HG03439 (cell line): Measurements from ENCODE around the gene CPNE8.

Experiments used
- ATAC-seq: cut with Tn5 transposase; IDR thresholded peaks from one replicate; pipeline ENCODE4 v1.9.1; 2021; ENCODE audit warnings: mild to moderate bottlenecking, moderate library complexity; ENCODE audit not compliant: unreplicated experiment

The CPNE8 gene

DNA sequence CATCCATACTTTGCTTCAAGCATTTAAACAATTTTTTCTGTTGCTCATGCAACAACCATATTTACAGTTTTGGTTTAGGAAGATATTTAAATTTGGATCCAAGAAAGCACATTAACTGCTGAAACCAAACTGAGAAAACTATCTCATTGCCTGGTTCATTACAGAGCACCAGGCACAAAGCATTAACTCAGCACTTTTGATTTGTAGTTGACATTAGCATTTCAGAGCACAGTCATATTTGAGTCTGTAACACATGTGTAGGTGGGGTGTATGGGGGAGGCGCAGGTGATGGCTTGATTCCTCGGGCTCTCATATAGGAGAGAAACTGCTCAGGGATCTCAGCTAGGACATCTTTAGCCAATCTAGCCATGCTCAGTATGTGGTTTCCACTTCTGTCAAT lies 251.7 kb downstream of the CPNE8 start:
- ATAC-seq: no peak

DNA sequence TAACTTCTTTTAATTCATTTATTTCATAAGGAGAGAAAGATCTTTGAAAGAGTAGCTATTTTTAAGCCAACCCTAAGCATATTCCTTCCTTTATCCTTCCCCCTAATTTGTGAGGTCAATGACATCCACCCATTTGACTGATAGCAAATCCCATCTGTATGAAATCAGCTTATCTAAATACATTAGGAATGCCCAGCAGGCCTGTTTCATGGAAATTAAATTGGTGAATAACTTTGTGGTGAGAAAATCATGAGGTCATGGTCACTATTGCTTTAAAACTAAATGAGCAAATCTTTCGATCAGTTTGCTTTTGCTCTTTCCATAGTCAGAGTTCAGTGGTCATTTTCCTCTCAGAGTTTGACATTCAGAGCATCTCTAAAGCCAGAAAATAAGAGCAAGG lies 256.6 kb downstream of the CPNE8 start:
- no peak for ATAC-seq

DNA sequence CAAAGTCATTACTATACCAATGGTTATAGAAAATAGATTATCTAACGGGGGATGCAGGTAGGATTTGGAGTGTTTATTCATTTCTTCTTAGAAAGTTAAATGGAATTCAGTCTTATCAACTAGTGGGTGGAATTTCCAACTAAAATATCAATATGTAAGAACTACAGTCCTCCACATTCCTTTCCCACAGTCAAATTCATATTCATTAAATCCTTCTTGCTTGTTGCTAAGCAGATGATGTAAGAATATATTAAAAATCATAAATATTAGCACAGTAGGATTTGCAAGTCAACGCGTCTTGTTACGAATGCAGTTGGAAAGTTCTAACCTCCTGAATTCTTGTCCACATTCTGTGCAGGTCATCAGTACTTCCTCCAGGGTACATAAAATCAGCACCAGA lies 259.2 kb downstream of the CPNE8 start:
- no peak for ATAC-seq

DNA sequence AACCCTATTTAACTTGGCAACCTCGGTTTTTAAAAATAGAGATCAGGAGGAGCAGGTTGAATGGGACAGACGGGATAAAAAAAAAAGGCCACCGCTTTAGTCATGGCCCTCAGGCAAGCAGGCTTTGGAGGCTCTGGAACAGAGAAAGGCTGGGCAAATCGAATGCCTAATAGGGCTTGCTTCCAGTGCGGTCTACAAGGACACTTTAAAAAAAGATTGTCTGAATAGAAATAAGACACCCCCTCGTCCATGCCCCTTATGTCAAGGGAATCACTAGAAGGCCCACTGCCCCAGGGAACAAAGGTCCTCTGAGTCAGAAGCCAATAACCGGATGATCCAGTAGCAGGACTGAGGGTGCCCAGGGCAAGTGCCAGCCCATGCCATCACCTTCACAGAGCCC lies 265.8 kb downstream of the CPNE8 start:
- ATAC-seq: no peak

DNA sequence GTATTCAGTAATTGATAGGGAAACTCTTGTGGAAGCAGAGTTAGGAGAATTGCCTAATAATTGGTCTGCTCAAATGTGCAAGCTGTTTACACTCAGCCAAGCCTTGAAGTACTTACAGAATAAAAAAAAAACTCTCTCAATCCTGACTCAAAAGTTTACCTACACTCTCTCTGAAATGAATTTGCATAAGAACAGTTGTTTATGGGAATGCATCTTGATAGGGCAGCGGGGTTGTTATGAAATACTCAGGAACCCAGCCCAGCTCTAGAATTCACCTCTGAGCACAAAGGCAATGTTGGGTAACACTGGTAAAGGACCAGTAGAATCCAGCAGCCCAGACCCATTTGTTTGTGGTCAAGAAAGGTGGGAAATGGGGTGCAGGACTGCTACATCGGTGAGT lies 267.0 kb downstream of the CPNE8 start:
- ATAC-seq: no peak

DNA sequence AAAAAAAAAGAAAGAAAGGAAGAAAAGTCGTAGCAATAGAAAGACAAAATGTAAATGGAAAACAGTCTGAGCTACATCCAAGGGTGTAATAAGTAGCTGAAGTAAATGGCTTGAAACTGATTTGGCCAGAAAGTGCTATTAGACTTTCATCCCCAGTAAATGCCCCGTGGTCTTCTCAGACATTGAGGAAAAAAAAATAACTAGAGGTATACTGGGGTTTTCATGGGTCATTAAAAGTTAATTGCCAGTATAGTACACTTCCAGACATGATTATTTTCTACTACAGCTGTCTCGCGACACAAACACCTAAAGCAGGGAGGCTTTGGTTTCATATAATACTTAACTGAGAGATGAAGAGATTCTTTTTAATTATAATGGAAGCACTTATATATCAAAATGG lies 271.9 kb downstream of the CPNE8 start:
- no peak for ATAC-seq

DNA sequence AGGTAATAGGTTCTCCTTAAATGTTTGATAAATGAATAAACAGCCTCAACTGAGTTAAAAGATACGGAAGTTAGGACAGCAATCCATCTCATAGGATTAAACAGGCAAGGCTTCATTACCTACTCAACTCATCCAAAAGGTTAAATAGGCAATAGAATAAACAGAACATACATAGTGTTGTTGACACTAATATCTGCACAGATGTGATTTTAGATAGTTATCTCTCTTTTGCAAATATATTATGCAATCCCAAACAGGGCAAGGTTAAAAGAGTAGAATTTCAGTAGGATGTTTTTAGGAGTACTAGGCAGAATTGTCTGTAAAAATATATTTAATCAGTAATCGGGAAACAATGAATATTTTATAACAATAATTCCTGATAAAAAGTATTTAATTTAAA lies 276.3 kb downstream of the CPNE8 start:
- ATAC-seq: no peak

DNA sequence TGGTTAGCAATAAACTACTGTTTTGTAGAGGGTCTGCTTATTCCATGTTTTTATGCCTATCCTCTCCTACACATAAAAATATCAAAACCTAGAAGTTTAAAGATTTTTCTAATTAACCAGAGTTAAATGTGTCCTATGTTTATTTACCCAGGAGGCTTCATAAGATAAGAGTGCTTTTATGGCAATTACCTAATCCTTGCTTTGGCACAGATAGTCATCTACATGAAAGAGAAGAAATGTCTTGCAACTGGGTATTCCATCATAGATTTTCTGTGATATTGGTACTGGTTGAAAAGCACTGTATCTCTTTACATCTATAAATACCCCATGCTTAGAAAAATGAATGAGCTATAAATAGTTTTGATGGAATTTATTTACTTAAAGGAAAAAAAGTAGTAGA lies 277.1 kb downstream of the CPNE8 start:
- ATAC-seq: no peak

DNA sequence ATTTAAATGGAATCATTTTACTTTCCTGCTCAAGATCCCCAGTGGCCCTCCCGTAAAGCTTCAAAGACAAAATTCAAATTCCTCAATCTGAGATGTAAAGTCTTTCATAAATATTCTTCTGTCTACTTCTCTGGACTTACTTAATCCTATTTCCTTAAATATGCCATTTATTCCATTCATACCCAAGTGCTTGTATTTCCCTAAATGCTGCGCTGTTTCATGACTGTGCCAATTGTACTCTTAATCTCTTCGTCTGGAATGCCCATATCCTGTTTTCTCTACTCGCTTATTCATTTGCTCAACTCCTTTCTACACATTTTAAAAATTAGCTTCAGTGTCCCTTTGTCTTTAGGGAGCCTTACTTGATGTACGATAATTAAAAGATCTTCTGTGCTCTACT lies 280.1 kb downstream of the CPNE8 start:
- no peak for ATAC-seq

DNA sequence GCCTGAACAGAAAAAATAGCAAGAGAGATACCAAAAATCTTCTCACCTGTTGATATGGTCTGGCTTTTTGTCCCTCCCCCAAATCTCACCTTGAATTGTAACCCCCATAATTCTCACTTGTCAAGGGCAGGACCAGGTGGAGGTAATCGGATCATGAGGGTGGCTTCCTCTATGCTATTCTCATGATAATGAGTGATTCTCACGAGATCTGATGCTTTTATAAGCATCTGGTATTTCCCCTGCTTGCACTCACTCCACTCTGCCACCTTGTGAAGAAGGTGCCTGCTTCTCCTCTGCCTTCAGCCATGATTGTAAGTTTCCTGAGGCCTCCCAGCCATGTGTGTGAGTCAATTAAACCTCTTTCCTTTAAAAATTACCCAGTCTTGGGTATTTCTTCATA lies 291.2 kb downstream of the CPNE8 start:
- ATAC-seq: no peak

DNA sequence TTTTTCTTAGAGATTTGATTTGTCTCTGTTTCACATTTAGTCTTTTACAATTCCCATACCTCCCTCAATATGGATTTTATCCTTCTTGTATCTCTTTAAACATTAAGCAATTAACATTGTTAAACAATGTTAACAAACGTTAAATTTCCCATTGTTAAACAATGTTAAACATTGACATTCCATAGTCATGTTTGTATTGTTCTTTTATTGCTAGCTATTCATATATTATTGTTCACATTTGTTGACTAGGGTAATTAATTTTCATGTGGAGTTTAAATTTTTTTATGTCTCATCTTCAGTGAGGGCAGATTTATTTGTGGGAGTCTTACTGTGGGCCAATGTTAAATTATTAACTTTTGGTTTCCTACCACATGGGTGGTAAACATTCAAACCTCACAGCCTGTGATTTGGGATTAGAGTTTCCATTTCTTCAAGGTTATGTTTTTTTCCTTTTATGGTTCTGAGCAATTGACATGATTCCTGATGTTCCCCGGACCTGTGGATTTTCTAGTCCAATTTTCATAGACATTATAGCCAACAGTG lies 294.5 kb downstream of the CPNE8 start:
- no peak for ATAC-seq

DNA sequence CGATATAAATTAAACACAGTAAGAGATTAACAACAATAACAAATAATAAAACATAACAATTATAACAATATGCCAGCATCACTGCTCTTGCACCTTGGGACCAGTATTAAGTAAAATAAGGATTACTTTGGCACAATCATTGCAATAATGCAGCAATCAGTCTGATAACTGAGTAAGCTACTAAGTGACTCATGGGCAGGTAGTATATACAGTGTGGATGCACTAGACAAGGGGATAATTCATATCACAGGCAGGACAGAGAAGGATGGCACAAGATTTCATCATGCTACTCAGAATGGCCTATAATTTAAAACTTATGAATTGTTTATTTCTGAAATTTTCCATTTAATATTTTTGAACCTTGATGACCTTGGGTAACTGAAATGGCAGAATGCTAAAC lies 298.1 kb downstream of the CPNE8 start:
- no peak for ATAC-seq
